ENCODE results near the gene XYLT1.

DNA sequence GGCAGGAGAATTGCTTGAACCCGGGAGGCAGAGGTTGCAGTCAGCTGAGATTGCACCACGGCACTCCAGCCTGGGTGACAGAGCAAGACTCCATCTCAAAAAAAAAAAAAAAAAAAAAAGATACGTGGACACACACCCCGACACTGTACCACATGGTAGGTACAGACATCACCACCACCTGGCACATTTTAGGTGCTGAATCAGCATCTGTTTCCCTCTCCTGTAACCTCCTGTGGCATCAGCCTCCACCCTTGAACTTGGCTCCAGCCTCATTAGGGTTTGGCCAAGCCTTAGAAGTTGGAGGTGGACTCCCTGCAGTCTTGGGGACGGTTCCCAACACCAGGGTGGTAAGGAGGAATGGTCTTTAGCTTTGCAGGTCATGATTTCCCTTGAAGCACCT, 46.0 kb downstream of the XYLT1 start:
- TF ChIP-seq POLR2A (IDR thresholded peaks at IDR 0.05; ENCODE audit: low read depth, low read length): no peak
- TF ChIP-seq TAF1 (IDR thresholded peaks at IDR 0.05; ENCODE audit: low read depth, low read length): no peak
- no peak for TF ChIP-seq POLR2AphosphoS5 (IDR thresholded peaks at IDR 0.05; ENCODE audit: low read depth, low read length)
